ENCODE data around the gene ZNF334.

The ZNF334 gene

GRCh38 chr20:46523696-46524328 lies 10.5 kb upstream of the ZNF334 start:
- Histone ChIP-seq H3K4me3 (ENCODE audit: low read depth, low read length) (no peak overlapping the region), H3K27ac (no peak overlapping the region), H3K36me3 (replicated peaks) (no peaks in the 10 kb centered on the region), H3K27me3 (replicated peaks) (no peaks in the 10 kb centered on the region)
- no peak for DNase-seq
- in situ Hi-C loops (cut with HindIII; ENCODE audit: low pct_ligation_motif_present, low sequenced_read_pairs): no loop called here
- no peak for TF ChIP-seq CTCF (IDR thresholded peaks at IDR 0.05; ENCODE audit: low read depth, low read length, missing control alignments)

GRCh38 chr20:46523108-46523507 lies 9.7 kb upstream of the ZNF334 start:
- Histone ChIP-seq H3K27ac (no peak overlapping the region), H3K27me3 (replicated peaks) (no peaks in the 10 kb centered on the region), H3K4me3 (ENCODE audit: low read depth, low read length) (no peak overlapping the region), H3K36me3 (replicated peaks) (no peaks in the 10 kb centered on the region)
- DNase-seq: no peak
- in situ Hi-C loops (cut with HindIII; ENCODE audit: low pct_ligation_motif_present, low sequenced_read_pairs): no loop called here
- no peak for TF ChIP-seq CTCF (IDR thresholded peaks at IDR 0.05; ENCODE audit: low read depth, low read length, missing control alignments)

GRCh38 chr20:46520976-46521579 lies 7.7 kb upstream of the ZNF334 start:
- peak; percentile 56 for DNase-seq
- peak; percentile 83 for TF ChIP-seq CTCF (IDR thresholded peaks at IDR 0.05; ENCODE audit: low read depth, low read length, missing control alignments)
- Histone ChIP-seq H3K27ac (no peak overlapping the region), H3K4me3 (ENCODE audit: low read depth, low read length) (no peak overlapping the region), H3K36me3 (replicated peaks) (no peaks in the 10 kb centered on the region), H3K27me3 (replicated peaks) (no peaks in the 10 kb centered on the region)
- in situ Hi-C loops (cut with HindIII; ENCODE audit: low pct_ligation_motif_present, low sequenced_read_pairs): no loop called here

- no peak for TF ChIP-seq CTCF (IDR thresholded peaks at IDR 0.05; ENCODE audit: low read depth, low read length, missing control alignments)
- DNase-seq: no peak
- H3K4me3 ChIP-seq (ENCODE audit: low read depth, low read length): no peak overlapping the region
- H3K27ac ChIP-seq: no peak overlapping the region
- no peaks in the 10 kb centered on the region for H3K27me3 ChIP-seq (replicated peaks)
- in situ Hi-C loops (cut with HindIII; ENCODE audit: low pct_ligation_motif_present, low sequenced_read_pairs): no loop called here
- no peaks in the 10 kb centered on the region for H3K36me3 ChIP-seq (replicated peaks)
Measured at GRCh38 chr20:46520540-46520939, 7.2 kb upstream of the ZNF334 start.

- no peak for TF ChIP-seq CTCF (IDR thresholded peaks at IDR 0.05; ENCODE audit: low read depth, low read length, missing control alignments)
- no peak overlapping the region for H3K27ac ChIP-seq
- H3K4me3 ChIP-seq (ENCODE audit: low read depth, low read length): no peak overlapping the region
- no peaks in the 10 kb centered on the region for H3K27me3 ChIP-seq (replicated peaks)
- no peaks in the 10 kb centered on the region for H3K36me3 ChIP-seq (replicated peaks)
- in situ Hi-C loops (cut with HindIII; ENCODE audit: low pct_ligation_motif_present, low sequenced_read_pairs): no loop called here
- DNase-seq: no peak
Measured at GRCh38 chr20:46519471-46520068, 6.2 kb upstream of the ZNF334 start.
